Measurements from ENCODE around the gene PLD3. TPM values are rescaled to one million over a fixed set of nuclear protein-coding genes. Genes with fewer than 3 reads are reported as not detected.

The PLD3 gene
- total and polyA plus RNA-seq, 2 experiments from 2014 or later, result 181 to 490 TPM

- TF ChIP-seq, protein P1, sequence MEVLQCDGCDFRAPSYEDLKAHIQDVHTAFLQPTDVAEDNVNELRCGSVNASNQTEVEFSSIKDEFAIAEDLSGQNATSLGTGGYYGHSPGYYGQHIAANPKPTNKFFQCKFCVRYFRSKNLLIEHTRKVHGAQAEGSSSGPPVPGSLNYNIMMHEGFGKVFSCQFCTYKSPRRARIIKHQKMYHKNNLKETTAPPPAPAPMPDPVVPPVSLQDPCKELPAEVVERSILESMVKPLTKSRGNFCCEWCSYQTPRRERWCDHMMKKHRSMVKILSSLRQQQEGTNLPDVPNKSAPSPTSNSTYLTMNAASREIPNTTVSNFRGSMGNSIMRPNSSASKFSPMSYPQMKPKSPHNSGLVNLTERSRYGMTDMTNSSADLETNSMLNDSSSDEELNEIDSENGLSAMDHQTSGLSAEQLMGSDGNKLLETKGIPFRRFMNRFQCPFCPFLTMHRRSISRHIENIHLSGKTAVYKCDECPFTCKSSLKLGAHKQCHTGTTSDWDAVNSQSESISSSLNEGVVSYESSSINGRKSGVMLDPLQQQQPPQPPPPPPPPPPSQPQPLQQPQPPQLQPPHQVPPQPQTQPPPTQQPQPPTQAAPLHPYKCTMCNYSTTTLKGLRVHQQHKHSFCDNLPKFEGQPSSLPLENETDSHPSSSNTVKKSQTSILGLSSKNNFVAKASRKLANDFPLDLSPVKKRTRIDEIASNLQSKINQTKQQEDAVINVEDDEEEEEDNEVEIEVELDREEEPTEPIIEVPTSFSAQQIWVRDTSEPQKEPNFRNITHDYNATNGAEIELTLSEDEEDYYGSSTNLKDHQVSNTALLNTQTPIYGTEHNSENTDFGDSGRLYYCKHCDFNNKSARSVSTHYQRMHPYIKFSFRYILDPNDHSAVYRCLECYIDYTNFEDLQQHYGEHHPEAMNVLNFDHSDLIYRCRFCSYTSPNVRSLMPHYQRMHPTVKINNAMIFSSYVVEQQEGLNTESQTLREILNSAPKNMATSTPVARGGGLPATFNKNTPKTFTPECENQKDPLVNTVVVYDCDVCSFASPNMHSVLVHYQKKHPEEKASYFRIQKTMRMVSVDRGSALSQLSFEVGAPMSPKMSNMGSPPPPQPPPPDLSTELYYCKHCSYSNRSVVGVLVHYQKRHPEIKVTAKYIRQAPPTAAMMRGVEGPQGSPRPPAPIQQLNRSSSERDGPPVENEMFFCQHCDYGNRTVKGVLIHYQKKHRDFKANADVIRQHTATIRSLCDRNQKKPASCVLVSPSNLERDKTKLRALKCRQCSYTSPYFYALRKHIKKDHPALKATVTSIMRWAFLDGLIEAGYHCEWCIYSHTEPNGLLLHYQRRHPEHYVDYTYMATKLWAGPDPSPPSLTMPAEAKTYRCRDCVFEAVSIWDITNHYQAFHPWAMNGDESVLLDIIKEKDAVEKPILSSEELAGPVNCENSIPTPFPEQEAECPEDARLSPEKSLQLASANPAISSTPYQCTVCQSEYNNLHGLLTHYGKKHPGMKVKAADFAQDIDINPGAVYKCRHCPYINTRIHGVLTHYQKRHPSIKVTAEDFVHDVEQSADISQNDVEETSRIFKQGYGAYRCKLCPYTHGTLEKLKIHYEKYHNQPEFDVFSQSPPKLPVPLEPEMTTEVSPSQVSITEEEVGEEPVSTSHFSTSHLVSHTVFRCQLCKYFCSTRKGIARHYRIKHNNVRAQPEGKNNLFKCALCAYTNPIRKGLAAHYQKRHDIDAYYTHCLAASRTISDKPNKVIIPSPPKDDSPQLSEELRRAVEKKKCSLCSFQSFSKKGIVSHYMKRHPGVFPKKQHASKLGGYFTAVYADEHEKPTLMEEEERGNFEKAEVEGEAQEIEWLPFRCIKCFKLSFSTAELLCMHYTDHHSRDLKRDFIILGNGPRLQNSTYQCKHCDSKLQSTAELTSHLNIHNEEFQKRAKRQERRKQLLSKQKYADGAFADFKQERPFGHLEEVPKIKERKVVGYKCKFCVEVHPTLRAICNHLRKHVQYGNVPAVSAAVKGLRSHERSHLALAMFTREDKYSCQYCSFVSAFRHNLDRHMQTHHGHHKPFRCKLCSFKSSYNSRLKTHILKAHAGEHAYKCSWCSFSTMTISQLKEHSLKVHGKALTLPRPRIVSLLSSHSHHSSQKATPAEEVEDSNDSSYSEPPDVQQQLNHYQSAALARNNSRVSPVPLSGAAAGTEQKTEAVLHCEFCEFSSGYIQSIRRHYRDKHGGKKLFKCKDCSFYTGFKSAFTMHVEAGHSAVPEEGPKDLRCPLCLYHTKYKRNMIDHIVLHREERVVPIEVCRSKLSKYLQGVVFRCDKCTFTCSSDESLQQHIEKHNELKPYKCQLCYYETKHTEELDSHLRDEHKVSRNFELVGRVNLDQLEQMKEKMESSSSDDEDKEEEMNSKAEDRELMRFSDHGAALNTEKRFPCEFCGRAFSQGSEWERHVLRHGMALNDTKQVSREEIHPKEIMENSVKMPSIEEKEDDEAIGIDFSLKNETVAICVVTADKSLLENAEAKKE (CRISPR knock-in tag; IDR thresholded peaks at IDR 0.05), result no peak
- TF ChIP-seq, protein P2, sequence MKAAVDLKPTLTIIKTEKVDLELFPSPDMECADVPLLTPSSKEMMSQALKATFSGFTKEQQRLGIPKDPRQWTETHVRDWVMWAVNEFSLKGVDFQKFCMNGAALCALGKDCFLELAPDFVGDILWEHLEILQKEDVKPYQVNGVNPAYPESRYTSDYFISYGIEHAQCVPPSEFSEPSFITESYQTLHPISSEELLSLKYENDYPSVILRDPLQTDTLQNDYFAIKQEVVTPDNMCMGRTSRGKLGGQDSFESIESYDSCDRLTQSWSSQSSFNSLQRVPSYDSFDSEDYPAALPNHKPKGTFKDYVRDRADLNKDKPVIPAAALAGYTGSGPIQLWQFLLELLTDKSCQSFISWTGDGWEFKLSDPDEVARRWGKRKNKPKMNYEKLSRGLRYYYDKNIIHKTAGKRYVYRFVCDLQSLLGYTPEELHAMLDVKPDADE (IDR thresholded peaks at IDR 0.05), result no peak
- TF ChIP-seq ZNF331 (CRISPR knock-in tag; IDR thresholded peaks at IDR 0.05; ENCODE audit: low read depth), result no peak
Measured at GRCh38 chr19:40355975-40356680, 7.6 kb downstream of the PLD3 start (continued).

- DNase-seq (ENCODE audit: low spot score) (no peak), ATAC-seq (no peak)
- Histone ChIP-seq H2AFZ (no peak overlapping the region), H3K4me2 (no peak overlapping the region), H3K27me3 (ENCODE audit: insufficient read depth) (no peaks in the 10 kb centered on the region), H3K4me3 (no peak overlapping the region), H3K4me1 (ENCODE audit: insufficient read depth) (no peaks in the 10 kb centered on the region), H3F3A (replicated peaks; ENCODE audit: low read depth) (no peaks in the 10 kb centered on the region), H3K27ac (ENCODE audit: low read depth) (no peak overlapping the region), H3K9me2 (ENCODE audit: insufficient read depth) (no peaks in the 10 kb centered on the region), H3K36me3 (ENCODE audit: insufficient read depth) (no peaks in the 10 kb centered on the region), H4K20me1 (replicated peaks; ENCODE audit: insufficient read depth) (no peaks in the 10 kb centered on the region; the same call in 1 of the 2 replicates), H3K79me2 (replicated peaks; ENCODE audit: insufficient read depth) (no peaks in the 10 kb centered on the region)
- H3K36me3 Mint-ChIP-seq (ENCODE audit: low read depth), result no peaks in the 10 kb centered on the region
- no peaks in the 10 kb centered on the region for H3K27me3 Mint-ChIP-seq (ENCODE audit: insufficient read depth, low read depth, poor library complexity)
- peaks cover 22% of the 10 kb centered on the region for H3K4me1 Mint-ChIP-seq
- no peak for TF ChIP-seq NANOG (IDR thresholded peaks at IDR 0.05; ENCODE audit: borderline replicate concordance)
- TF ChIP-seq ZNF331 (CRISPR knock-in tag; IDR thresholded peaks at IDR 0.05; ENCODE audit: low read depth), result no peak
- TF ChIP-seq POLR2AphosphoS5 (IDR thresholded peaks at IDR 0.05; ENCODE audit: low read depth), result no peak
- no peak for TF ChIP-seq ZNF114 (CRISPR knock-in tag; IDR thresholded peaks at IDR 0.05)
- TF ChIP-seq EZH2 (IDR thresholded peaks at IDR 0.05; ENCODE audit: low read depth, unreplicated experiment), result no peak
- no peak for TF ChIP-seq CREB1 (CRISPR knock-in tag; IDR thresholded peaks at IDR 0.05; ENCODE audit: low read depth)
- TF ChIP-seq, protein P2 (IDR thresholded peaks at IDR 0.05), result no peak
- no peaks in the 10 kb centered on the region for H3K9me3 Mint-ChIP-seq
- H3K4me3 Mint-ChIP-seq, result no peak overlapping the region
- peak overlapping the region; percentile 6; the same call in 1 of the 2 replicates for H3K27ac Mint-ChIP-seq
Measured at GRCh38 chr19:40356681-40357595, 8.4 kb downstream of the PLD3 start.
